ENCODE data around the gene NDUFS7. TPM values are rescaled to one million over a fixed set of nuclear protein-coding genes. Genes with fewer than 3 reads are reported as not detected.
A peak's percentile ranks its signal among the peaks of the same experiment; 100 is the strongest.

Gene NDUFS7
- total RNA-seq, 1 experiment from 2014 or later: 83.9 TPM

GRCh38 chr19:1440418-1440801 lies 56.7 kb downstream of the NDUFS7 start:
- Mint-ChIP-seq H3K27me3 (ENCODE audit: low read depth) (peaks cover 7% of the 10 kb centered on the region), H3K9me3 (no peaks in the 10 kb centered on the region), H3K27ac (peak overlapping the region; percentile 68 to 92 (median 90); a peak in 3 of 7 replicates), H3K36me3 (ENCODE audit: insufficient read depth in 1 of 3, low read depth in 3 of 3) (peaks cover 29 to 55% (median 44%) of the 10 kb centered on the region in 3 experiments), H3K4me1 (peaks cover 0 to 22% of the 10 kb centered on the region in 2 experiments), H3K4me3 (peak overlapping the region; percentile 96 to 98)
- Histone ChIP-seq H3K9me3 (ENCODE audit: control insufficient read depth, low read depth, low read length) (no peaks in the 10 kb centered on the region), H3K56ac (ENCODE audit: insufficient read length, low read depth, low read length) (no peak overlapping the region), H3K4ac (ENCODE audit: low read depth, low read length) (no peak overlapping the region), H3K18ac (ENCODE audit: insufficient read length, low read depth, low read length) (no peak overlapping the region), H2AK5ac (ENCODE audit: insufficient read length, low read length) (no peak overlapping the region), H3K27ac (ENCODE audit: insufficient read length, low read depth, low read length) (no peak overlapping the region), H2BK15ac (ENCODE audit: low read depth, low read length) (no peak overlapping the region), H3K14ac (ENCODE audit: insufficient read depth, low read length) (no peak overlapping the region), H3K27me3 (ENCODE audit: insufficient read depth, low read length) (no peaks in the 10 kb centered on the region), H3T11ph (ENCODE audit: low read length) (no peak overlapping the region), H3K79me2 (ENCODE audit: insufficient read depth, low read length) (peaks cover 11% of the 10 kb centered on the region; the same call in 1 of the 2 replicates), H2BK120ac (ENCODE audit: low read depth, low read length, poor library complexity, severe bottlenecking) (no peak overlapping the region), H2AFZ (ENCODE audit: low read length) (no peak overlapping the region), H3K9ac (ENCODE audit: extremely low read depth, insufficient read length, low read length) (no peak overlapping the region), H3K4me1 (ENCODE audit: insufficient read depth, low read length) (no peaks in the 10 kb centered on the region), H4K5ac (ENCODE audit: insufficient read length, low read depth, low read length) (no peak overlapping the region), H3K23me2 (ENCODE audit: insufficient read length, low read depth, low read length, poor library complexity, severe bottlenecking) (peaks cover 5% of the 10 kb centered on the region), H2BK12ac (ENCODE audit: insufficient read length, low read depth, low read length) (no peak overlapping the region), H3K23ac (ENCODE audit: insufficient read length, low read depth, low read length) (no peak overlapping the region), H3K79me1 (ENCODE audit: insufficient read depth, low read depth, low read length, poor library complexity, severe bottlenecking) (peaks cover 12% of the 10 kb centered on the region), H2BK20ac (ENCODE audit: low read depth, low read length, poor library complexity, severe bottlenecking) (no peak overlapping the region), H3K4me2 (ENCODE audit: insufficient read depth, insufficient read length, low read length) (no peak overlapping the region), H2BK5ac (ENCODE audit: insufficient read length, low read length) (no peak overlapping the region), H4K8ac (replicated peaks; ENCODE audit: insufficient read length, low read depth, low read length) (no peak overlapping the region), H4K20me1 (ENCODE audit: control insufficient read depth, insufficient read depth, insufficient read length) (no peaks in the 10 kb centered on the region), H4K91ac (ENCODE audit: insufficient read length, low read depth, low read length) (no peak overlapping the region)
- WGBS (ENCODE audit: extremely low coverage, insufficient read length, low lambda C conversion rate): no CpG with 5 or more reads among the region's 15 CpGs
- DNase-seq: no peak
- TF ChIP-seq, protein P1, sequence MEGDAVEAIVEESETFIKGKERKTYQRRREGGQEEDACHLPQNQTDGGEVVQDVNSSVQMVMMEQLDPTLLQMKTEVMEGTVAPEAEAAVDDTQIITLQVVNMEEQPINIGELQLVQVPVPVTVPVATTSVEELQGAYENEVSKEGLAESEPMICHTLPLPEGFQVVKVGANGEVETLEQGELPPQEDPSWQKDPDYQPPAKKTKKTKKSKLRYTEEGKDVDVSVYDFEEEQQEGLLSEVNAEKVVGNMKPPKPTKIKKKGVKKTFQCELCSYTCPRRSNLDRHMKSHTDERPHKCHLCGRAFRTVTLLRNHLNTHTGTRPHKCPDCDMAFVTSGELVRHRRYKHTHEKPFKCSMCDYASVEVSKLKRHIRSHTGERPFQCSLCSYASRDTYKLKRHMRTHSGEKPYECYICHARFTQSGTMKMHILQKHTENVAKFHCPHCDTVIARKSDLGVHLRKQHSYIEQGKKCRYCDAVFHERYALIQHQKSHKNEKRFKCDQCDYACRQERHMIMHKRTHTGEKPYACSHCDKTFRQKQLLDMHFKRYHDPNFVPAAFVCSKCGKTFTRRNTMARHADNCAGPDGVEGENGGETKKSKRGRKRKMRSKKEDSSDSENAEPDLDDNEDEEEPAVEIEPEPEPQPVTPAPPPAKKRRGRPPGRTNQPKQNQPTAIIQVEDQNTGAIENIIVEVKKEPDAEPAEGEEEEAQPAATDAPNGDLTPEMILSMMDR (conservative IDR thresholded peaks at IDR 0.05): no peak
